HG02610 (cell line): ENCODE results near the gene CFAP70.
"Not testable (repeated sequence)": the region's sequence is repeated elsewhere in the genome, so short reads cannot be mapped to it uniquely, and the experiment has no call there.

ENCODE experiments used
- ATAC-seq: cut with Tn5 transposase; IDR thresholded peaks from one replicate; pipeline ENCODE4 v1.9.1; 2021; ENCODE audit warnings: mild to moderate bottlenecking, moderate library complexity; ENCODE audit not compliant: unreplicated experiment

CFAP70 gene

GRCh38 chr10:73258612-73259011 lies 100.1 kb downstream of the CFAP70 start:
- not testable (repeated sequence) for ATAC-seq

GRCh38 chr10:73253225-73253555 lies 105.5 kb downstream of the CFAP70 start:
- no peak for ATAC-seq

- peak; percentile 74 for ATAC-seq
These were observed 106.0 kb downstream of the CFAP70 start, which contains the start of gene MRPS16 for GRCh38 chr10:73252445-73253224. Gene MRPS16, minus strand, starts transcription at chr10:73252644. Its CDS starts 162 bp downstream, at chr10:73252482.

GRCh38 chr10:73251683-73252444 lies 106.8 kb downstream of the CFAP70 start:
- peak; percentile 4 for ATAC-seq

- no peak for ATAC-seq
These were observed 110.4 kb downstream of the CFAP70 start for GRCh38 chr10:73248259-73248724.

- ATAC-seq = no peak
These were observed 111.0 kb downstream of the CFAP70 start for GRCh38 chr10:73247509-73248258.

GRCh38 chr10:73246646-73247508 lies 111.8 kb downstream of the CFAP70 start, which contains the start of gene DNAJC9:
Gene DNAJC9, minus strand, starts transcription at chr10:73247255. Its CDS starts 66 bp downstream, at chr10:73247189.
- ATAC-seq = peak; percentile 83

- no peak for ATAC-seq
These were observed 112.4 kb downstream of the CFAP70 start for GRCh38 chr10:73246322-73246645.

GRCh38 chr10:73244866-73245477 lies 113.7 kb downstream of the CFAP70 start:
- ATAC-seq = no peak

- no peak for ATAC-seq
These were observed 118.8 kb downstream of the CFAP70 start for GRCh38 chr10:73239908-73240307.

- no peak for ATAC-seq
These were observed 119.6 kb downstream of the CFAP70 start for GRCh38 chr10:73238990-73239566.

- ATAC-seq = no peak
These were observed 124.0 kb downstream of the CFAP70 start for GRCh38 chr10:73234695-73235094.

GRCh38 chr10:73233883-73234282 lies 124.8 kb downstream of the CFAP70 start:
- no peak for ATAC-seq

- no peak for ATAC-seq
These were observed 125.8 kb downstream of the CFAP70 start for GRCh38 chr10:73232887-73233286.

- no peak for ATAC-seq
These were observed 129.1 kb downstream of the CFAP70 start for GRCh38 chr10:73229567-73229966.

- ATAC-seq = no peak
These were observed 130.4 kb downstream of the CFAP70 start for GRCh38 chr10:73228247-73228646.

- no peak for ATAC-seq
These were observed 132.0 kb downstream of the CFAP70 start for GRCh38 chr10:73226663-73227062.

GRCh38 chr10:73225518-73225917 lies 133.1 kb downstream of the CFAP70 start:
- no peak for ATAC-seq

GRCh38 chr10:73220989-73221388 lies 137.7 kb downstream of the CFAP70 start:
- no peak for ATAC-seq

- no peak for ATAC-seq
These were observed 139.3 kb downstream of the CFAP70 start for GRCh38 chr10:73219384-73219783.
